SK-N-SH (cell line): ENCODE results near the gene RNF44. TPM values are rescaled to one million over a fixed set of nuclear protein-coding genes. Genes with fewer than 3 reads are reported as not detected.

Experiments
- CTCF ChIA-PET: fragments of 300-600, 350-600 bp; formaldehyde crosslinking; extraction: SDS; loops from one replicate; lab custom pipeline; 2021; lab: Yijun Ruan, JAX
- POLR2A ChIA-PET: fragments of 350-600 bp; sonication (Branson Sonifier 250); formaldehyde crosslinking; extraction: SDS; loops from one replicate; lab custom pipeline; 2020; ENCODE audit warnings: antibody characterized with exemption, inconsistent platforms; lab: Yijun Ruan, JAX
- DNase-seq: peaks from one replicate; pipeline ENCODE4 v3.0.0; 2012
- H2AFZ ChIP-seq: fragments of 200-600 bp; sonication (generic); 2 replicates; pipeline ENCODE4 v1.8.1; 2016; ENCODE audit warnings: antibody characterized with exemption, mild to moderate bottlenecking, low read depth
- H3F3A ChIP-seq: fragments of 200-600 bp; sonication (generic); replicated peaks from 2 replicates; pipeline ENCODE3; 2016; ENCODE audit warnings: antibody characterized with exemption, mild to moderate bottlenecking; ENCODE audit not compliant: insufficient read depth
- H3K27ac ChIP-seq, 2 experiments: fragments of 200-500 bp in 1 of 2; fragments of 200-600 bp in 1 of 2; sonication (Bioruptor generic) in 1 of 2; sonication (generic), shearing (Covaris generic) in 1 of 2; 2 replicates each; pipeline versions ENCODE4 v1.5.1 to v1.6.1; 2014 to 2016; ENCODE audit warnings: low read depth in 2 of 2, inconsistent platforms in 1 of 2, low read length in 1 of 2, mild to moderate bottlenecking in 1 of 2, mixed read lengths in 1 of 2
- H3K27me3 ChIP-seq: fragments of 200-600 bp; sonication (generic), shearing (Covaris generic); 2 replicates; pipeline ENCODE4 v1.6.1; 2016; ENCODE audit warnings: mixed run types; ENCODE audit not compliant: insufficient read depth
- H3K36me3 ChIP-seq, 2 experiments: fragments of 200-500 bp in 1 of 2; fragments of 200-600 bp in 1 of 2; sonication (Bioruptor generic) in 1 of 2; sonication (generic) in 1 of 2; replicated peaks in 1 of 2; 2 replicates each; pipeline versions ENCODE3 to v1.5.1; 2014 to 2016; ENCODE audit warnings: low read length in 1 of 2, mild to moderate bottlenecking in 1 of 2; ENCODE audit not compliant: insufficient read depth in 2 of 2, control insufficient read depth in 1 of 2
- H3K4me1 ChIP-seq, 2 experiments: fragments of 200-500 bp in 1 of 2; fragments of 200-600 bp in 1 of 2; sonication (Bioruptor generic) in 1 of 2; sonication (generic), shearing (Covaris generic) in 1 of 2; 2 replicates each; pipeline versions ENCODE4 v1.5.1 to v1.6.1; 2014 to 2016; ENCODE audit warnings: low read depth in 1 of 2, low read length in 1 of 2, mixed run types in 1 of 2; ENCODE audit not compliant: insufficient read depth in 2 of 2, control insufficient read depth in 1 of 2
- H3K4me2 ChIP-seq: fragments of 200-600 bp; sonication (generic), shearing (Covaris generic); 2 replicates; pipeline ENCODE4 v1.6.1; 2017; ENCODE audit warnings: mixed run types
- H3K4me3 ChIP-seq, 2 experiments: fragments of 200-500 bp in 1 of 2; fragments of 200-600 bp in 1 of 2; sonication (Bioruptor generic) in 1 of 2; sonication (generic), shearing (Covaris generic) in 1 of 2; 2 replicates each; pipeline versions ENCODE4 v1.5.1 to v1.8.1; 2014 to 2016; ENCODE audit warnings: low read depth in 2 of 2, inconsistent platforms in 1 of 2, low read length in 1 of 2, mild to moderate bottlenecking in 1 of 2, mixed read lengths in 1 of 2, moderate library complexity in 1 of 2
- H3K79me2 ChIP-seq: fragments of 200-600 bp; sonication (generic); 2 replicates; pipeline ENCODE4 v1.8.1; 2017; ENCODE audit warnings: mild to moderate bottlenecking; ENCODE audit not compliant: insufficient read depth
- H3K9ac ChIP-seq: fragments of 200-600 bp; sonication (generic); 2 replicates; pipeline ENCODE4 v1.6.1; 2017; ENCODE audit warnings: mixed run types
- H3K9me2 ChIP-seq: fragments of 200-600 bp; sonication (generic); 2 replicates; pipeline ENCODE4 v1.6.1; 2017; ENCODE audit warnings: mixed run types
- H3K9me3 ChIP-seq: fragments of 200-600 bp; sonication (generic); 2 replicates; pipeline ENCODE4 v1.6.1; 2017; ENCODE audit warnings: mixed run types, mild to moderate bottlenecking, moderate library complexity
- H4K20me1 ChIP-seq: fragments of 200-600 bp; sonication (generic); 2 replicates; pipeline ENCODE4 v1.6.1; 2017; ENCODE audit warnings: mild to moderate bottlenecking, mixed run types; ENCODE audit not compliant: insufficient read depth
- EP300 ChIP-seq, 2 experiments: IDR thresholded peaks; 2 replicates each; pipeline versions ENCODE4 v1.4.0 to v1.6.1; 2012; ENCODE audit warnings: borderline replicate concordance in 1 of 2, low read depth in 1 of 2, low read length in 1 of 2
- EZH2phosphoT487 ChIP-seq: fragments of 200-600 bp; sonication (generic); IDR thresholded peaks from 2 replicates; pipeline ENCODE4 v1.6.1; 2017; ENCODE audit warnings: low read depth, mixed run types, mild to moderate bottlenecking, antibody characterized with exemption, moderate library complexity, borderline replicate concordance
- GATA2 ChIP-seq: sonication (generic); formaldehyde crosslinking; IDR thresholded peaks from 2 replicates; pipeline ENCODE4 v1.5.0; 2020; ENCODE audit warnings: mild to moderate bottlenecking, missing genetic modification reagents
- MEF2A ChIP-seq: IDR thresholded peaks from 2 replicates; pipeline ENCODE4 v1.4.0; 2012; ENCODE audit warnings: low read depth, borderline replicate concordance
- NFIC ChIP-seq: IDR thresholded peaks from 2 replicates; pipeline ENCODE4 v1.4.0; 2012; ENCODE audit warnings: borderline replicate concordance
- POLR2AphosphoS5 ChIP-seq: IDR thresholded peaks from 2 replicates; pipeline ENCODE4 v1.6.1; 2012; ENCODE audit warnings: low read depth, low read length
- RFX5 ChIP-seq: IDR thresholded peaks from 2 replicates; pipeline ENCODE4 v1.6.1; 2012; ENCODE audit warnings: mild to moderate bottlenecking, improper control_type of control experiment, low read length
- RXRA ChIP-seq: IDR thresholded peaks from 2 replicates; pipeline ENCODE4 v1.4.0; 2012; ENCODE audit warnings: low read depth, mild to moderate bottlenecking, borderline replicate concordance
- SIN3A ChIP-seq: IDR thresholded peaks from 2 replicates; pipeline ENCODE4 v1.6.1; 2012; ENCODE audit warnings: low read depth, mild to moderate bottlenecking, low read length, moderate library complexity, borderline replicate concordance
- SMC3 ChIP-seq: IDR thresholded peaks from 2 replicates; pipeline ENCODE4 v1.6.1; 2012; ENCODE audit warnings: low read depth, low read length, improper control_type of control experiment
- TEAD4 ChIP-seq: IDR thresholded peaks from 2 replicates; pipeline ENCODE4 v1.4.0; 2012; ENCODE audit warnings: mild to moderate bottlenecking, borderline replicate concordance; ENCODE audit not compliant: insufficient read depth
- WGBS: methylation state at CpG from one replicate; pipeline ENCODE4 v1.1.6; 2017; ENCODE audit warnings: low lambda C conversion rate; 5-methylcytosine and 5-hydroxymethylcytosine counted together
- polyA plus RNA-seq, 3 experiments: library from polyadenylated mRNA; depleted of rRNA; stranded (reverse); fragments of >200 nt; gene quantifications; 2 replicates each; pipeline ENCODE4 v1.2.3, GENCODE V29; 2012
- TF ChIP-seq, protein P1 (sequence below): IDR thresholded peaks from 2 replicates; pipeline ENCODE4 v1.4.0; 2012; ENCODE audit warnings: low read depth, borderline replicate concordance
- TF ChIP-seq, protein P2 (sequence below): fragments of 200-600 bp; sonication (generic); IDR thresholded peaks from 2 replicates; pipeline ENCODE4 v1.6.1; 2017; ENCODE audit warnings: antibody characterized with exemption, mild to moderate bottlenecking, moderate library complexity
- TF ChIP-seq, protein P3 (sequence below): IDR thresholded peaks from 2 replicates; pipeline ENCODE4 v1.6.1; 2012; ENCODE audit warnings: mild to moderate bottlenecking, low read depth, low read length, moderate library complexity

RNF44 gene
- polyA plus RNA-seq, 1 of the 3 experiments (the other 2 are of a cell fraction) = 17.9 TPM

DNA sequence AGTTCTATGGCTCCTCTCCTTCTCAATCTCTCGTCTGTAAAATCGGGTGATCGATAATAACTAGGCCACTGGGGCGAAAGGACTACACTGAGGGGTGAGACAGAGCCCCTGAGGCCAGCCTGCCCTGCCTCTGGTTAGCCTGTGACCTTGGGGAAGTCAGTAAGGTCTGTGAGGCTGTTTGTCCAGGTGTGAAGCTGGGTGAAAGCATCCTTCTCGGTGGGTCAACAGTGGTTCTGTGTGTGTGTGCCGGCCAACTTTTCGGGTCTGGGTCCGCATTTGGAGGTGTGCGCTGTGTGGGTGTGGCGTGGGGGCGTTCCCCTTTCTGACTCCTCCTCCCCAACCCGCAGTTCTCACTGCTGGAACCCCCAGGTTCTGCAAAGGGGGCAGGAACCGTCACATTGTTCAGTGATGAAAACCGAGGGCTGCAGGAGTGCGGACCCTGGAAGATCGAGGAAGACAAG, 5.0 kb upstream of the RNF44 start:
- Histone ChIP-seq H3K9me2 (no peaks in the 10 kb centered on the region), H3K4me2 (peak overlapping the region; percentile 94), H3K4me3 (peak overlapping the region; percentile 65 to 67), H2AFZ (no peak overlapping the region), H3K36me3 (no peaks in the 10 kb centered on the region), H3F3A (no peaks in the 10 kb centered on the region), H4K20me1 (no peaks in the 10 kb centered on the region), H3K27me3 (no peaks in the 10 kb centered on the region), H3K9me3 (no peaks in the 10 kb centered on the region), H3K79me2 (no peaks in the 10 kb centered on the region), H3K9ac (no peak overlapping the region), H3K27ac (no peak overlapping the region), H3K4me1 (peaks cover 10 to 19% of the 10 kb centered on the region in 2 experiments; a peak in 3 of 4 replicates)
- CTCF ChIA-PET = interaction anchor here (0.8 to 3.5 kb wide), 10 partner anchors 8 to 126 kb away, joined by 3 to 20 read pairs (median 5); partner anchors contain the start of gene CLTB
- no peak for DNase-seq
- WGBS = 71% methylated on average over 6 of the region's 16 CpGs
- TF ChIP-seq EZH2phosphoT487 (no peak), SIN3A (no peak), RFX5 (no peak), TEAD4 (no peak), MEF2A (no peak), EP300 (IDR thresholded peaks at IDR 0.05; ENCODE audit: borderline replicate concordance in 1 of 2, low read depth in 1 of 2, low read length in 1 of 2) (no peak), RXRA (no peak), NFIC (no peak), SMC3 (no peak), GATA2 (CRISPR knock-in tag) (no peak), POLR2AphosphoS5 (no peak)
- TF ChIP-seq, protein P1, sequence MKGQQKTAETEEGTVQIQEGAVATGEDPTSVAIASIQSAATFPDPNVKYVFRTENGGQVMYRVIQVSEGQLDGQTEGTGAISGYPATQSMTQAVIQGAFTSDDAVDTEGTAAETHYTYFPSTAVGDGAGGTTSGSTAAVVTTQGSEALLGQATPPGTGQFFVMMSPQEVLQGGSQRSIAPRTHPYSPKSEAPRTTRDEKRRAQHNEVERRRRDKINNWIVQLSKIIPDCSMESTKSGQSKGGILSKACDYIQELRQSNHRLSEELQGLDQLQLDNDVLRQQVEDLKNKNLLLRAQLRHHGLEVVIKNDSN = no peak
- TF ChIP-seq, protein P2, sequence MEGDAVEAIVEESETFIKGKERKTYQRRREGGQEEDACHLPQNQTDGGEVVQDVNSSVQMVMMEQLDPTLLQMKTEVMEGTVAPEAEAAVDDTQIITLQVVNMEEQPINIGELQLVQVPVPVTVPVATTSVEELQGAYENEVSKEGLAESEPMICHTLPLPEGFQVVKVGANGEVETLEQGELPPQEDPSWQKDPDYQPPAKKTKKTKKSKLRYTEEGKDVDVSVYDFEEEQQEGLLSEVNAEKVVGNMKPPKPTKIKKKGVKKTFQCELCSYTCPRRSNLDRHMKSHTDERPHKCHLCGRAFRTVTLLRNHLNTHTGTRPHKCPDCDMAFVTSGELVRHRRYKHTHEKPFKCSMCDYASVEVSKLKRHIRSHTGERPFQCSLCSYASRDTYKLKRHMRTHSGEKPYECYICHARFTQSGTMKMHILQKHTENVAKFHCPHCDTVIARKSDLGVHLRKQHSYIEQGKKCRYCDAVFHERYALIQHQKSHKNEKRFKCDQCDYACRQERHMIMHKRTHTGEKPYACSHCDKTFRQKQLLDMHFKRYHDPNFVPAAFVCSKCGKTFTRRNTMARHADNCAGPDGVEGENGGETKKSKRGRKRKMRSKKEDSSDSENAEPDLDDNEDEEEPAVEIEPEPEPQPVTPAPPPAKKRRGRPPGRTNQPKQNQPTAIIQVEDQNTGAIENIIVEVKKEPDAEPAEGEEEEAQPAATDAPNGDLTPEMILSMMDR = no peak
- TF ChIP-seq, protein P3, sequence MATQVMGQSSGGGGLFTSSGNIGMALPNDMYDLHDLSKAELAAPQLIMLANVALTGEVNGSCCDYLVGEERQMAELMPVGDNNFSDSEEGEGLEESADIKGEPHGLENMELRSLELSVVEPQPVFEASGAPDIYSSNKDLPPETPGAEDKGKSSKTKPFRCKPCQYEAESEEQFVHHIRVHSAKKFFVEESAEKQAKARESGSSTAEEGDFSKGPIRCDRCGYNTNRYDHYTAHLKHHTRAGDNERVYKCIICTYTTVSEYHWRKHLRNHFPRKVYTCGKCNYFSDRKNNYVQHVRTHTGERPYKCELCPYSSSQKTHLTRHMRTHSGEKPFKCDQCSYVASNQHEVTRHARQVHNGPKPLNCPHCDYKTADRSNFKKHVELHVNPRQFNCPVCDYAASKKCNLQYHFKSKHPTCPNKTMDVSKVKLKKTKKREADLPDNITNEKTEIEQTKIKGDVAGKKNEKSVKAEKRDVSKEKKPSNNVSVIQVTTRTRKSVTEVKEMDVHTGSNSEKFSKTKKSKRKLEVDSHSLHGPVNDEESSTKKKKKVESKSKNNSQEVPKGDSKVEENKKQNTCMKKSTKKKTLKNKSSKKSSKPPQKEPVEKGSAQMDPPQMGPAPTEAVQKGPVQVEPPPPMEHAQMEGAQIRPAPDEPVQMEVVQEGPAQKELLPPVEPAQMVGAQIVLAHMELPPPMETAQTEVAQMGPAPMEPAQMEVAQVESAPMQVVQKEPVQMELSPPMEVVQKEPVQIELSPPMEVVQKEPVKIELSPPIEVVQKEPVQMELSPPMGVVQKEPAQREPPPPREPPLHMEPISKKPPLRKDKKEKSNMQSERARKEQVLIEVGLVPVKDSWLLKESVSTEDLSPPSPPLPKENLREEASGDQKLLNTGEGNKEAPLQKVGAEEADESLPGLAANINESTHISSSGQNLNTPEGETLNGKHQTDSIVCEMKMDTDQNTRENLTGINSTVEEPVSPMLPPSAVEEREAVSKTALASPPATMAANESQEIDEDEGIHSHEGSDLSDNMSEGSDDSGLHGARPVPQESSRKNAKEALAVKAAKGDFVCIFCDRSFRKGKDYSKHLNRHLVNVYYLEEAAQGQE = no peak
- POLR2A ChIA-PET = interaction anchor here (1.7 kb wide), 1 partner anchor 126 kb away, joined by 6 read pairs; the partner anchor contains the start of gene CLTB
